ENCODE data around the gene OAT.

DNA sequence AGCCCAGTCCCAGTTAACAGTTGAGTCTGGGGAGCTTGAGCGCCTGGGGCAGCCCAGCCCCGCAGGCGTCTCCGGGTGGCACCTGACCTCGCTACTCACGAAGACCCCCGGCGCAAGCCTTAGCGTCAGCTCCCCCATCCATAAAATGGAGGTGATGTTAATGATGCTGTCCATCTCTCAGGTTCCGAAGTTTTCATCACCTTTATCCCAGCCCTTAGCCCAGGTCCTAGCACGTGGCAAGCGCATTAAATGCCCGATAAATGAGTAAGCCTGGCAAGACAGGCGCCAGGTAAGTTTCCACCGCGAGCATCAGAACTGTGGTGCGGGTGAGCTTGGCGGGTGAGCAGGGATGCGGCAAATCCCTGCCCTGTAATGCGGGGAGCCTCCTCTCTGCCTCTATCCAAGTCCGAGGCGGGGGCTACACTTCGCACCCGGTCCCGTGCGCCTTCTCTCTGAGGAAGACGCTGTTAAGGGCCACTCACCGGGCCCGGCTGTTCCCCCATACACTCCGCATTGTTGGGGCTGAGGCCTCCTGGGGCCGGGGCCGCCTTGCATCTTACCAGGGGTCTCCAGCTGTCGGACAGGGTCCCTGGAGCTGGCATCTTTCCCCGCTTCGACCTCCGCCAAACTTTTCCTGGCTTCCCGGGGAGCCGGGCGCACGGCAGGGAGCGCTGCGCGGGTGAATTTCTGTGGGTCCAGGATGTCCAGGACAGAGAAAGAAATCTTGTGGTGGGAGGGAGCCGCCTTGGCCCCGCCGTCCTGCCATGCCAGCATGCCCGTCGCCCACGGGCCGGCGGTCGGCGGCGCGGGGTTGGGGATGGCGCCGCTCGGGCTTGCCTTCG, 30.7 kb upstream of the OAT start:
- TF ChIP-seq POLR2A (IDR thresholded peaks at IDR 0.05) = no peak
- TF ChIP-seq, protein P1, sequence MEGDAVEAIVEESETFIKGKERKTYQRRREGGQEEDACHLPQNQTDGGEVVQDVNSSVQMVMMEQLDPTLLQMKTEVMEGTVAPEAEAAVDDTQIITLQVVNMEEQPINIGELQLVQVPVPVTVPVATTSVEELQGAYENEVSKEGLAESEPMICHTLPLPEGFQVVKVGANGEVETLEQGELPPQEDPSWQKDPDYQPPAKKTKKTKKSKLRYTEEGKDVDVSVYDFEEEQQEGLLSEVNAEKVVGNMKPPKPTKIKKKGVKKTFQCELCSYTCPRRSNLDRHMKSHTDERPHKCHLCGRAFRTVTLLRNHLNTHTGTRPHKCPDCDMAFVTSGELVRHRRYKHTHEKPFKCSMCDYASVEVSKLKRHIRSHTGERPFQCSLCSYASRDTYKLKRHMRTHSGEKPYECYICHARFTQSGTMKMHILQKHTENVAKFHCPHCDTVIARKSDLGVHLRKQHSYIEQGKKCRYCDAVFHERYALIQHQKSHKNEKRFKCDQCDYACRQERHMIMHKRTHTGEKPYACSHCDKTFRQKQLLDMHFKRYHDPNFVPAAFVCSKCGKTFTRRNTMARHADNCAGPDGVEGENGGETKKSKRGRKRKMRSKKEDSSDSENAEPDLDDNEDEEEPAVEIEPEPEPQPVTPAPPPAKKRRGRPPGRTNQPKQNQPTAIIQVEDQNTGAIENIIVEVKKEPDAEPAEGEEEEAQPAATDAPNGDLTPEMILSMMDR (IDR thresholded peaks at IDR 0.05) = no peak

All from Peyer's patch (tissue), 4 donors.